Hematopoietic multipotent progenitor cell treated with erythropoietin and hydrocortisone succinate and interleukin-3 and kit ligand, for 8 days (in vitro differentiated cells): Measurements from ENCODE around the gene CUX1.
"Not testable (repeated sequence)": the region's sequence is repeated elsewhere in the genome, so short reads cannot be mapped to it uniquely, and the experiment has no call there.

Experiments
- DNase-seq: peaks from one replicate; pipeline ENCODE4 v3.0.0-alpha.2; 2015

Gene CUX1

DNA sequence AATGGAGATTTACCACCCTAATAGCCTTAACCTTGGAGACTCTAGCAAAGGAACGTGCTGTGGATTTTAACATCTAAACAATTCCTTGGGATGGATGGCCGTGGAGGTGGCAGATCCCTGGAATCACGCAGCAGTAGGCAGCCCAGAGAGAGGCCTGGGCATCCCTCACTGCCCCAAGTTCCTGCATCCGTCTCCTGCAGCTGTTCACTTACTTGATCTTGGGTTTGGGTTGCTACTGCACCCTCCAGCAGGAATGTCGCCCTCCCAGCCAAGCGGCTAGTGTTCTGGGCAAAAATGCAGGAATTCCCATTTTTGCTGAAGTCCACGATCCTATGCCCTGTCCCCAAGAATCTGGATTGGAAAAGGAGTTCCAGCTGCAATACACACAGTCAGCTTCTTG is 302.5 kb downstream of the CUX1 start:
- no peak for DNase-seq

DNA sequence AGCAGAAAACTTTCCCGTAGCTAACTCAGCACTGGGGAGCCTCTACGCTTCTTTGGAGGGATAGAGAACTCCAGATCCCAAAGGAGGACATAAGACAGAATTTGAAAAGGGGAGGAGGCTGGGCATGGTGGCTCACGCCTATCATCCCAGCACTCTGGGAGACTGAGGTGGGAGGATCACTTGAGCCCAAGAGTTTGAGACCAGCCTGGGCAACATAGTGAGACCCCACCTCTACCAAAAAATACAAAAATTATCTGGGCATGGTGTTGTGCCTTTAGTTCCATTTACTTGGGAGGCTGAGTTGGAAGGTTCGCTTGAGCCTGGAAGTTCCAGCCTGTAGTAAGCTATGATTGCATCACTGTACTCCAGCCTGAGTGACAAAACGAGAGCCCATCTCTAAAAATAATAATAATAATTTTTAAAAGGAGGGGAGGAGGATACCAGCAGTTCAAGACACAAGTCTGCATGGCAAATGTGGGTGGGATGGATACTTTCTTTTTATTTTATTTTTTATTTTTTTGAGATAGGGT is 303.3 kb downstream of the CUX1 start:
- no peak for DNase-seq

DNA sequence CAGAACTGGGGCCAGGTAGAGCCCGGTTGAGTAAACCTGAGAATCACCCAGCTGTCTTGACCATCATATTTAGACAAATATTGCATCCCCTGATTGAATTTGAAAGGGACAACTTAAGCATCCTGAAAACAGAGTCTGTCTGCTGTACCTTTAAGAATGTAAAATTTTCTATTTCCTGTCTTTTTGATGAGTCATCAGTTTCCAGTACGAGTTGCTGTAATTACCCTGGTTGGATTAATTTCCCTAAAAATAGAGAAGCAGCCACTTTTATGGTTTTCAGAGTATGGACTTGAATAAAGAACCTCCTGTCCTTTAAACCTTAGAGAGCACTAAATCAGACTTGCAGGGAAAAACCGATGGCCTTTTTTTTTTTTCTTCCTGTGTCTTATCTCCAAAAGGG is 304.6 kb downstream of the CUX1 start:
- DNase-seq, result peak; percentile 33

DNA sequence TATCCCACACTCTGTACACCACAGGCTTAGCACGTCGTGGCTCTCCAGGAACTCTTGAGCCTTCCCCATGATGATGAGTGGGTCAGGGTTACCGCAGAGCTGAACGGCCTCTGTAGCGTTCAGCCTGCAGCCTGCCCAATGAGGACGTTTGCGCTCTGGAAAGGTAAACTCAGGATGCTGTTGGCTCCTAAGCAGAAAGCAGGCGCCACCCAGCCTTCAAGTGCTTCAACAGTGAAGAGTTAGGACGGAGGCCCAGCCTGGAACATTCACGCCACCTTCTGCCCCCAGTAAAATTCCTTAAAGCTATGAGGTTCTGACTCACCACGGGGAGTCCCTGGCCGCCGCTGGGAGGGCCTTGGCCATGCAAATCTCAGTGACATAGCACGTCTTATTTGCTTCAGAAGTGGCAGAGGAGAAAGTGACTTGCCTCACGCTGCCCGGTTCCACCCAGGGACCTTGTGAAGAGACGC is 307.7 kb downstream of the CUX1 start:
- no peak for DNase-seq

GRCh38 chr7:102128303-102128702 is 310.9 kb downstream of the CUX1 start:
- DNase-seq, result no peak

DNA sequence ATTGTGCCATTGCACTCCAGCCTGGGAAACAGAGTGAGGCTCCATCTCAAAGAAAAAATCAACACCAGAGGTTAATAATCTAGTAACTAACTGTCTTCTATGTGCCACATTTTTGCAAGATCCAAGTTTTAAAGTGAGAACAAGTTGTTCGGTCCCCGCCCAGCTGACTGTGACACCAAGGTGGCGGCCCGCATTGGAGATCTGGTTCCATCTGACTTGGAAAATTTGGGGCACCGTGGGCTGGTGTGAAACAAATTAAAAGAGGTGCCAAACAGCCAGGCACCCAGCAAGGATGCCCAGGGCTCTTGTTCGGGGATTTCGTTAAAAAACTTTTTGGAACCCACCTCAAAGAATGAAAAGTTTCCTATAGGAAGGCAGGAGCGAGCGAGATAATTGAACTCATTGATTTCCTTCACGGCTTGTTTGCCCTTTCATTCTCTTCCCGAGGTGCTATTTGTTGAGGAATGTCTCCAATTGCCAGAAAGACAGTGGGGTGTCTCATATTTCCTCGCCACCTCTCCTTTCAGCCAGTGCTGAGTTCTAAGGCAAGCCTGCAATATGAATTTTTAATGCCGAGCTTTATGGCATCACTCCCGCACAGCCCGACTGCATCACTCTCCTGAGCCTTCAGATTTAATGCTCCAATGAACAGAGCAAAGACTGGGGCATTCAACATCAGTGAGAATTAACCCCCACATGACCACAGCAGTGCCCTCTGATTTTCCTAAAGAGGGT is 312.4 kb downstream of the CUX1 start:
- DNase-seq, result no peak

GRCh38 chr7:102132209-102132752 is 314.9 kb downstream of the CUX1 start:
- DNase-seq, result no peak

DNA sequence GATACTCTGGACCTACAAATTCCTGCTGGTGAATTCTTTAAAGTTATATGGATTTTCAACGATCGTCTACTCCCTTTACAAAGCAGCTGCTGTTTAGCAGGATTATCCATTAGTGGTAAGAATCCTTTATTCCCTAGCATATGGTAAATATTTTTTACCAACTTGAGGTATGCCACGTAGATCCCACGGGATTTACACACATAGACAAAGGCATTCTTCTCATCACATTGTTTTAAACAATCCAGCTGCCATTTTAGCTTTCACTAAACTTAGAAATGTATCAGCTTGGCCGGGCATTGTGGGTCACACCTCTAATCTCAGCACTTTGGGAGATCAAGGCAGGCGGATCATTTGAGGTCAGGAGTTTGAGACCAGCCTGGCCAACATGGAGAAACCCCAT is 321.2 kb downstream of the CUX1 start:
- DNase-seq, result no peak

- DNase-seq, result no peak
These were observed 323.5 kb downstream of the CUX1 start for GRCh38 chr7:102140952-102141370.

GRCh38 chr7:102142433-102142832 is 325.0 kb downstream of the CUX1 start:
- not testable (repeated sequence) for DNase-seq

DNA sequence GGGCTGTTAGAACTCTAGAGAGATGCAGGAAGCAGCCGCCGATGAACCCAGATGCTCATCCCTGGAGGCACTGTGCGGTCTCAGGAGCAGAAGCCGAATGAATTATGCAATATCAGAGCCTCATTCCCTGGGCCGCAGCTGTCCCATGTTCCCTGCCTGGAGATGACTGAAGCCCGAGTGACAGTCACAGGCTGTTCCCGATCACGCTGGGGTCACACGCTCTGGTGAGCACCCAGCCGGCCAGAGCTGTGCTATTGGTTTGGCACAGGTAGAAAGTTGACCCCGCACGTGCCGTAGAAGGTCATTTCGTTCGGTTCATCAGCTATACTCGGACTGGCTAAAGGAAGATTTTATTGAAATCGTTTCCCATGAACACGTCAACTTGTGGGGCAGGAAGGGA is 328.7 kb downstream of the CUX1 start:
- no peak for DNase-seq

DNA sequence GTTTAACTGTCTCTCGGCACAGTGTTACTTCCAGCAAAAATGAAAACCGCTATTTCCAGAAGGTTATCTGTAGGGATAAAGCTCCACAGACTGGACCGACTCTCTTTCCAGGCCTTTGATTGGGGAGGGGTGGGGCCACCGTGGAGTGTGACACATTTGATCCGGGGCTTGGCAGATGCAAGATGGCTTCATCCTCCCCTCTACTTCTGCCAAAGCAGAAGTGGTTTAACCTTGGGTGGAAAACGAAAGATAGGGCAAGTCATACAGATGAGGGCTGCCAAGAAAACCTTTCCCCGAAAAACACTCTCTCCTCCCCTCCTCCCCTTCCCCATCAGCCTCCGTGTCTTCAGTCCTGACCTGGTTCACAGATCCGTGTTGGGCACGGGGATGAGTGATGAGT is 329.6 kb downstream of the CUX1 start:
- DNase-seq, result peak; percentile 56

DNA sequence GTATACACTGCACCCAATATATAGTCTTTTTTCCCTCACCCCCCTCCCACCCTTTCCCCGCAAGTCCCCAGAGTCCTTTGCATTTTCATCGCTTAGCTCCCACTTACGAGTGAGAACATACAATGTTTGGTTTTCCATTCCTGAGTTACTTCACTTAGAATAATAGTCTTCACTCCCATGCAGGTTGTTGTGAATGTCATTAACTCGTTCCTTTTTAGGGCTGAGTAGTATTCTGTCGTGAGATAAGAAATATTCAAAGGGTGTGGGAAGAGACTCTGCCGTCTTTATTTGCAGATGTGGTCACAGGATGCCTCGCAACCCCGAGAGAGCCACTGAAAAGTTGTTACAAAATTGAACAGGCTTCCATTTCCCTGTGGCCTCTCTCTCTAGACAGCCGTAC is 331.4 kb downstream of the CUX1 start:
- DNase-seq, result no peak

DNA sequence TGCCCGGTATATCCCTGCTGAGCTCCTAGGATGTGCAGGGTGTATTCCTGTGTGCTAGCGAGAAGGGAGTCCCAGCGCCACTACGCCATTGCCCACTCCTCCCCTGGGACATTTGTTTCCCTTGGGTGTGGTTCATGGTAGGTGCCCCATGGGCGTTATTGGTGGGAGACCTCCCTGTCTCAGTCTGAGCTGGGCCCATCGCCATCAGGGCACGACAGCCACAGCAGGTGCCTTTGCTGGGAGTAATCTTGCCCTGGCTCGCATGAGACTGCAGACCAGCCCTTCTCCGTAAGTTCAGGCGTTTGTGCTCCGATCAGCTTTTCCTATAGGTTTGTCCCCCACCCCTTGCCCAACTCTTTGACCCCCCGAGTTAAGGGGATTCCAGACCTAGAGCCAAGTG is 332.0 kb downstream of the CUX1 start:
- DNase-seq, result no peak

DNA sequence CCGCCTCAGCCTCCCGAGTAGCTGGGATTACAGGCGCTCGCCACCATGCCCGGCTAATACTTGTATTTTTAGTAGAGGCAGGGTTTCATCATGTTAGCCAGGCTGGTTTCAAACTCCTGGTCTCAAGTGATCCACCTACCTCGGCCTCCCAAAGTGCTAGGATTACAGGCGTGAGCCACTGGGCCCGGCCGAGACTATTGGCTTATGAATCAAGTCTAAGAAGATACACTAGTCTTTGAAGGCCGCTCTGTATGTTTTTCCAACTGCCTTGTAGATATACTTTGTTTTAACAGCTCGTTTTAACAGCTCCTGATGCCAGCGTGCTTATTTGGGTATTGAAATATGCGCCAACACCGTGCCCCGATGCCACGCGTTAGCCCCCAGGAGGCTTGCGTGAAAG is 332.8 kb downstream of the CUX1 start:
- DNase-seq, result no peak

DNA sequence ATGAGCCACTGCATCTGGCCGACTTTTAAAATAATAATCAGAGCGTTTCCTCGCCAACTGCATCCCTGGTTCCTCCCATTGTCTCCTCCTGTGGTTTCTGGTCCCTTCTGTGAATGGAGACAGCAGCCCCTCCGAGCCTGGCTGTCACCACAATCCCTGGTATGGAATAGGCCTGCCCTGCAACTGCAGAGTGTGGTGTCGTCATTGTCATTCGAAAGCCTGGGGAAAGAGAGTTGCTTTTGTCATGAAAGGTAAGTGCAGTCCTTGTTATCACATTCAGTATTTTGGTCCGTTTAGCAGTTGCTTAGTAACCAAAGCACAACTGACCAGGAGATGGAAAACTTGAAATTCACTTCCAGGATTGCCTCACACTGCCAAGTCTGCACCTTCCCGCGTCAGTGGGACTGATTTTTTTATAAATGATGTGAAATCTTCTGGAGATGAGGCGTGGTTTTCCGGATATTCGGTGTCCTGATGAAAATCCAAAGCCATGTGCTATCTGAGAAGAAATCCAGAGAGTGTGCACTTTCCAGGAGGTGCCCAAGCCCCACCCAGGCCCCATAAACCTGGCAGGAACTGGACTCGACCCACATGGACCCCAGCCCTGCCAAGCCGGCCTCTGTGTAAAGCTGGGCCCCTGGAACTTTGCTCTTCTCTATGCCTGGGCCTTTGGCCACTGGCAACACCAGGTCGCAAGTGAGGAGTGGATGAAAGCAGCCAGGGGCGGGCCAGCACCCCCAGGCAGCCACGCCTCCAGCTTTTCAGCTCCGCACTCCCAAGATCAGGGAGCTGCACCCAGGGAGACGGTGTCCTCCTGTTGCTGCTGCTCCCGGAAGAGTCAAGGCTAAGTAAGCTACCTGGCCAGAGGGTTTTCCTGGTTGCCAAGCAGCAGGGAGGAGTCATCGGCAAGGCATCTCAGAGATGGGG is 335.5 kb downstream of the CUX1 start:
- no peak for DNase-seq

GRCh38 chr7:102153599-102153946 is 336.1 kb downstream of the CUX1 start:
- DNase-seq, result no peak

DNA sequence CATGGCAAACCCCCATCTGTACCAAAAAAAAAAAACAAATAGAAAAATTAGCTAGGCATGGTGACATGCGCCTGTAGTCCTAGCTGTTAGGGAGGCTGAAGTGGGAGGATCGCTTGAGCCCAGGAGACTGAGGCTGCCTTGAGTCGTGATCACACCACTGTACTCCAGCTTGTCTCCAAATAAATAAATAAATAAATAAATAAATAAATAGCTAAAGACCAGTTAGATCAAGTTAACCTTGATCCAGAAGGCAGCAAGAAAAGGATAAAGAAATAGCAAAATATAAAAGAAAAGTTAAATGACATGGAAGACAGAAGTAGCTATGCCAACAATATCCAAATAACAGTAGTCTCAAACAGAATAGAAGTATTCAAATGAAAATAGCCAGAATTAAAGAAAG is 337.0 kb downstream of the CUX1 start:
- no peak for DNase-seq

GRCh38 chr7:102155821-102156441 is 338.5 kb downstream of the CUX1 start:
- DNase-seq, result peak; percentile 84

GRCh38 chr7:102156867-102157266 is 339.4 kb downstream of the CUX1 start:
- DNase-seq, result no peak

DNA sequence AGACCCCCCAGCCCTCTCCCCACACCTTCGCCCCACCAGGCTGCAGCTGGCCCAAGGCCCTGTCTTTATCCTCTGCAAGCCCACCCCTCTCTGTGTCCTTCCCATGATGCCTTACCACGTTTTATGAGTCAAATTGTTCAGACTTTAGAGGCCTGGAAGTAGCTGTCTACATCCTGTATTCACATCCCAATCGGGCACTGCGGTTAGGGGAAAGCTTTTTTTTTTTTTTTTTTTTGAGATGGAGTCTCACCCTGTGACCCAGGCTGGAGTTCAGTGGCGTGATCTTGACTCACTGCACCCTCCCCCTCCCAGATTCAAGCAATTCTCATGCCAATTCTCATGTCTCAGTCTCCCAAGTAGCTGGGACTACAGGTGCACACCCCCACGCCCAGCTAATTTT is 347.7 kb downstream of the CUX1 start:
- DNase-seq, result no peak

GRCh38 chr7:102167254-102167653 is 349.8 kb downstream of the CUX1 start:
- DNase-seq, result no peak
